Stimulated activated CD4-positive, alpha-beta T cell treated with anti-CD3 and anti-CD28 coated beads, Interleukin-1b, Interleukin-23, amount 100 ng/mL, for 1 hour (primary cell): ENCODE data around the gene FBXL17.
"Not testable (repeated sequence)": the region's sequence is repeated elsewhere in the genome, so short reads cannot be mapped to it uniquely, and the experiment has no call there.

Experiments
- DNase-seq, 2 donors: peaks; one replicate each; pipeline ENCODE4 v3.0.0-alpha.2; 2020; ENCODE audit warnings: low read depth in 2 of 2

Gene FBXL17

DNA sequence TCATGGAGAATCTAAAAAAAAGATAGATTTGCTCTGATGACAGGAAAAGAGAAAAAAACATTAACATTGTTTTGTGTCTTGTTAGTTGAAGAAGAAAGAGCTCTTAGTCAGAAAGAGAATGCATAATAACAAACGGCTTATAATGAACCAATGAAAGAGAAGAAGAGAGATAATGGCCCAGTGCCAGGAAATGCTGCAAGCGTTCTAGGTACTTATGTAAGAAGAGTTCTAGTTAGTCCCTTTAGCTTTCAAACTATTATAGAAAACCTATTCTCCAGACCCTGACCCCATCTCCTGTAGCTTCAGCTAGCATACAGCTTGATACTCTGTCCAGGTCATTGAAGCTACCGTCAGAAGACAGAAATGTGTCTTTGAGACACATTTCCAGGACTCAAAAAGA lies 70.2 kb downstream of the FBXL17 start:
- DNase-seq, result no peak

DNA sequence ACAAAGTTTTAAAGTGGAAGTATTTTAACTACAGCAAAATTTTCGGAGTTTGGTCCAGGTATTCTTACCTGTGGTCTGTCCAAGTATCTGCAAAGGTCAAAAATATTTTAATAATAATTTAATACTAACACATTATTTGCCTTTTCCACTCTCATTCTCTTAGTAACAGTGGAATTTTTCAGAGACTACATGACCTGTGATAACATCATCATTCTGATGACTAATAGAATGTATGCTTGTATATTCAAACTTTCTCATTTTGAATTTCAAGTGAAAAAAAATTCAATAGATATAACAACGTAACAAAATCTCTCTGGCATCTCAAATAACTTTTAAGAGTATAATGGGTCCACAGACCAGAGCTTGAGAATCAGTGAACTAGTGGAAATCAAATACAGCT lies 78.3 kb downstream of the FBXL17 start:
- no peak for DNase-seq

DNA sequence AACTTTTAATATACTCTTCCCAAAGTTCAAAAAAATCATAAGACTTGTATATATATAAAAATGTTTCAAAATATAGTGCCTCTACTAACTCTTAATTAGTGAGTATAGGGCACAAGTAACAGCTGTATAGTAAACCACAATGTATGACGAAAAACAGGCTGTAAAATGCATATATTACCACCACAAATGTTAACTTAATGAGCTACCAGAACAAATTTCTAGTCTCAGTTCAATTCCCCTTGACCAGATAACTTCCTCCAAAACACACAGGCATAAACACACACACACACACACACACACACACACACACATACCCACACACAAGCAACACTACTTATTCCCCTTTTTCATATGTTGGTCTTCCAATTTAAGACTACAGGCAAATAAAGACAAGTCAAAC lies 78.8 kb downstream of the FBXL17 start:
- DNase-seq, result no peak

DNA sequence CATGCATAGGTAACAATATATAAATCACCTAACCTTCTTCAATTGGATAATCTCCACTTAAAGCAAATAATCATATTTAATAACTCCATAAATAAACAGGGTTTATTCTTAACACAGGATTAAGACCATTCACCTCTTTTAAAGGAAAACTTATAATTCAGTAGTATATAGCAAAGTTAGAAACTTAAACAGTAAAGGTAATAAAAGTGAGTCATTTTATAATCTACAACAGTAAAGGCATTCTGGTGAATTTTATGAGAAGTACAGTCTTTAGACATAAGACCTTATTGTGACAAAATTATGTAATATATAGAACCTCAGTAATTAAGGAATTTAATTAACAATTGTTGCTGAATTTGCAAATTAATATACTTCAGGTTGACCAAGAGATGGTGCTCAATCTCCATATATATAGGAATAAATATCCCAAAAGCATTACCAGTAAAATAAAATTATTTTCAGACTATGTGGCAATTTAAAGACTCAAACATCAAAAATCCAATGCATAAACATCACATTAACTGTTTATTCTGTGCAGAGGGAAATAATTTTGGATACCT lies 84.8 kb downstream of the FBXL17 start:
- DNase-seq, result no peak

DNA sequence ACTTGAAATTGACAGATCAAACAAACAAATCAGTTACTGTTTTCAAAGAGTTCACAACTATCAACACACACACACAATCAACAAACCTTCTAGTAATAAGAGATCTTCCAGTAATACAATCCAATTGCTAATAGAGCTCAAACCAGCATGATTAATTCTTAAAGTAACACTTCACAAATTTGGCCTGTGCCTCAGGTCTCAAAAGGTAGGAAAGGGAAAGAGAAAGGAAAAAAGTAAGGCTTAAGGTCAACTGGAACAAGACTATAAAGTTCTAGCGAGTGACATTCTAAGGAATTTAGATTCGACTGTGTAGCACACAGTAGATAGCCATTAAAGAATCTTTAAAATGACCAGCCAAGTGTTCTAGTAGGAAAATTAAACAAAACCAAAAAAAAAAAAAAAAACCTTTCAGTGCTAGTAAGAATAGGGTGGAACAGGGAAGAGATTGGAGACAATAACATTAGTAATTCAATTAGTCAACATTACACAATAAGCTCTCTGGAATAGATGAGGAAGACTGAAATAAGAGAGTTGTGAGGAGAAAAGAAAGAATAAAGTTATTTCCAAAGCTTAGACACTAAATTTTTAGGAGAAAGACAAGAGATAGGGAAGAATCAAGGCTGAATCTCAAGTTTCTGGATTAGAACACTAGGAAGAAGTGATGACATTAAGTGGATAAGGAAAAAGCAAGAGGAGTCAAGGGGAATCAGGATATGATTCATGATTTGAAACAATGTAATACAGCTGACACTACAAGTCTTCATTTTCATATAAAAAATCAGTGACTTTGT lies 86.1 kb downstream of the FBXL17 start:
- DNase-seq, result no peak

DNA sequence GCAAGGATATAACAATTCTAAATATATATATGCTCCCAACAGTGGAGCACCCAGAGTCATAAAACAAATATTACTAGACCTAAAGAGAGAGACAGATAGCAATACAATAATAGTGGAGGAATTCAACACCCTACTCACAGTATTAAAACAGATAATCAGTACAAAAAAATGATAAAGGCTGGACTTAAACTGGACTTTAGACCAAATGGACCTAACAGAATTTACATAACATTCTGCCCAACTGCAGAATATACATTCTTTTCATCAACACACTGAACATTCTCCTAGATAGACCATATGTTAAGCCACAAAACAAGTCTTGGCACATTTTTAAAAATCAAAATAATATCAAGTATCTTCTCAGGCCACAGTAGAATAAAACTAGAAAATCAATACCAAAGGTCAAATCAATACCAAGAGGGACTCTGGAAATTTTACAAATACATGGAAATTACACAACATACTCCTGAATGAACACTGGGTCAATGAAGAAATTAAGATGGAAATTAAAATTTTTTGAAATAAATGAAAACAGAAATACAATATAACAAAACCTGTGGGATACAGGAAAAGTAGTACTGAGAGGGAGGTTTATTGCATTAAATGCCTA lies 100.8 kb downstream of the FBXL17 start:
- no peak for DNase-seq

DNA sequence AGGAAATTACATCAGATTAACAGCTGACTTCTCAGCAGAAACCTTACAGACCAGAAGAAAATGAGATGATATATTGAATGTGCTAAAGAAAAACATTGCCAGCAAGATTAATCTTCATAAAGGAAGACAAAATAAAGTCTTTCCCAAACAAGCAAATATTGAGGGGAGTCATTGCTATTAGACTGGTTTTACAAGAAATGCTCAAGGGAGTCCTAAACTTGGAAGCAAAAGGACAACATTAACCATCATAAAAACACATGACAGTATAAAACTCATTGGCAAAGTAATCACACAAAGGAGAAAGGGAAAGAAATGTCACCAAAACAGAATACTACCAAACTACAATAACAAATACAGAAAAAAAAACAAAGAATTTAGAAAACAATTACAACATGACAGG lies 101.7 kb downstream of the FBXL17 start:
- no peak for DNase-seq

DNA sequence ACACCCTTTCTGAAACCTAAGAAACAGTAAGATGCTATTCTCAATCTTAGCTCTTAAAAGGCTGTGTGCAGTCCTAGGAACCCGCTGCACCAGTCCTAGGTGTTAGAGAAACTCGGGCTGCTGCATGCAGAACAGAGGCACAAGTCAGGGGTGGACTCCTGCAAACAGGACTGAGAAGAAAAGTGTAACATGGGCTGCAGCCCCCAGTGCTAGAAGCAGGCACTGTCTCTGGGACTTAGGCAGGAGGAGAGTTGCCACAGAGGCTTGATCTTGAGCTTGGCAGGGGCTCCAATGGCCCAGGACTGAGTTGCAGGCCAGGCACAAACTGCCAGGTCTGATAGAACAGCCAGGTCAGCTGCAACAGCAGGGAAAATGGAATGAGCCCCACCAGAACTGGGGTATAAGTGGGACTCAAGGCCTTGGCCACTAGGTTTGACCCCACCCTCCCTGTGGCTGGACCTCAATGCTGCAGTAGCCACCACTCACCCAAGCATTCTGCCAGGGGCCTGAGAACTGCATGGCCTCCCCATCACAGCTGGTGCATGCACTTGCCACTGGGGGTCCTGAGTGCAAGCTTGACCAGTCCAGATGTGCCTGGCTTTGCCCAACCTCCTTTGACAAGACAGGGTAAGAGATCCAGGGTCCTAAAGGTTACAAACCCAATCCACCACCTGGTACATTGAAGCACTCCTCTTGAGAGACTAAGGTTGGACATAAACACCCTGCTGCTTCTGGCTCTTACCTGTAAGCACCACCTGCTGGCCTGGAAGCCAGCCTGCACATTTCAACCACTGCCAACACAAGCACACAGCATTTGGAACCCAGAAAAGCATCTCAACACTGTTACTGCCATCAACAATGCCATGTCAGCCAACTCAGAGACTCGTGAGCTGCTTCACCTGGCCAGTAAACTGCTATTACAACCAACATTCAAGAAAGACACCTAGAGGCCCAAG lies 103.3 kb downstream of the FBXL17 start:
- DNase-seq, result no peak

DNA sequence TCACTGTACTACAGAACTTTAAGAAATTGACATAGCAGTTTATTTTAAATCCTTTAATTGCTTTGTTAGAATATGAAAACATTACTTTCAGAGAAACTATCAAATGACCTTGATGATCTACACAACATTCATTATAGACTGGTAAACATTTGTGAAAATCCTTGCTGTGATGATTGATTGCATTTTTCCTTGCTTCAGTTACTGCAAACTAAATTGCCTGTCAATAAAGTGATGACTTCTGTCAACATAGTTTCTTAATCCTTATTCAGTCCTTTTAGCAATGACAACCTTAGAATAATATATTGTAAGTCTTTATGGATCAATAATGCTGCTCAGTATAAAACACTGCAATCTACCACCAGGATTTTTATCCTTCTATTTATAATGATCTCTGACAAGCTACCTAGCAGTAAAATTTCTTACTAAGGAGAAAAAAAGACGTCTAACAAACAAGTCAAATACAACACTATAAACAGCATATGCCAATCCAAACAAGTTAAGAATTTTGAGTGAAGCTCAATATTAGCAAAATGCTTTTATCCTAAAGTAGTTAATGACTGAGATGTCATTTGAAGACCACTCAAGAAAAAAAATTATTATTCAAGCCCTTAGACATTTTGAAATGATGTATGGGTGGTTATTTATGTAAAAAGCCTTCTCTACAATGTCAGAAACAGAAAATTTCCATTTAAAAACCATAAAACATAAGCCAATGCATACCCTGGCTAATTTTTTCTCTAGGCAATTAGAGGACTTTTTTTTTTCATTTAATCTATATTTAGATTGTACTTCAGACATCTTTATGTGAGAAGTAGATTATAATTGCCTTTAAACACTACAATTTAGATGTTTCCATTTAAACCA lies 105.5 kb downstream of the FBXL17 start:
- DNase-seq, result no peak

DNA sequence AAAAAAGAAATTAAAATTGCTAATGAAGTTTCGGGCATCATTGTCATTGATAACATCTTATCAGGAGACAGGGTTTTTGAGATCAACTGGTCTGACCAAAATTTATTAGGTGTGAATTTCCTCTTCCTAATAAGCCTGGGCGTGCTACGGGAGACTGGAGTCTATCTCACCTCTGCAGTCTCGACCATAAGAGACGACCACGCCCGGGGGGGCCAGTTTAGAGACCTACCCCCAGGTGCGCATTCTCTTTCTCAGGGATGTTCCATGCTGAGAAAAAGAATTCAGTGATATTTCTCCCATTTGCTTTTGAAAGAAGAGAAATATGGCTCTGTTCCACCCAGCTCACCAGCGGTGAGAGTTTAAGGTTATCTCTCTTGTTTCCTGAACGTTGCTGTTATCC lies 107.8 kb downstream of the FBXL17 start:
- not testable (repeated sequence) for DNase-seq

DNA sequence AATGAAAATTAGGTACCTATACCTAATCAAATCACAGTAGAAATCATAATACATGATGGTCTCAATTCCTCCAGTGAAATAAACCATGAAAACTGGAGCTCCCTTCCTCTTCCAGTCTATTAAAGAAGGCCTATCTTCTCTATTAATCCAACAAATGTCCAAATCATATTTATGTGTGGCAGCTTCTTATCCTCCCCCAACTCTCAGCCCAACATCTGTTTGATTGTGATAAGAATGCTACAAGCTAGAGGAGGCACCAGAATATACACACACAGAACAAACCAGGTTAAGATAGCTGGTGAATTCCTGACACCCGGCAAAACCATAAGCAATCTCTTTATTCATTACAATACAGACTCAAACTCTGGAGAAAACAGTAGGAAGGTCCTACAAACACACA lies 110.8 kb downstream of the FBXL17 start:
- DNase-seq, result no peak

DNA sequence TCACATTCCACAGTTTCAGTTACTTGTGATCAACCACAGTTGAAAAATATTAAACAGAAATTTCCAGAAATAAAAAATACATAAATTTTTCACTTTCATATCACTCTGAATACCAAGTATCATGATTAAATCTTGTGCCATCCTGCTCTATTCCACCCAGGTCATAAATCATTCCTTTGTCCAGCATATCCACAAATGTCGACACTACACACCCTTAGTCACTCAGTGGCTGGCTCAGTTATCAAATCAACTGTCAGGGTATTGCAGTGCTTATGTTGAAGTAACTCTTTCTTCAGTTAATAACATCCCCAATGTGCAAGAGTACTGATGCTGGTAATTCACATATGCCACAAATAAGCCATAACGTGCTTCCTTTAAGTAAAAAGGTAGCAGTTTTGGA lies 115.7 kb downstream of the FBXL17 start:
- no peak for DNase-seq

DNA sequence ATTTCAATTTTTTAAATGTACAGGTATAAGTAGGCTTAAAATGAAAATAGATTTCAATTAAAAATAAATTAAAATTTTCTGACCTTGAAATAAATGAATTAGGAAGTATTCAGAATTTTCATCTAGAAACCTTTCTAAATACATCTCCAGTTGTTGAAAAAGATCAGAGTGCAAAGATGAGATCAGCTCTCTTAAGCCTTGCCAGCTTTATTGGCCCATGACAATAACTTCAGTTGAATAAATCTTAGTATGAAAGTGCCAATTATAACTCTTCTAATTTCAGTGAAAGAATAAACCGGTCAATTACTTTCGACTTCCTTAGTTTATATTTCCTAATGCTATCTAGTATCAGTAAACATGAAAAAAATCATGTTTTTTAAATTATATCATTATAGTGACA lies 117.4 kb downstream of the FBXL17 start:
- DNase-seq, result no peak

DNA sequence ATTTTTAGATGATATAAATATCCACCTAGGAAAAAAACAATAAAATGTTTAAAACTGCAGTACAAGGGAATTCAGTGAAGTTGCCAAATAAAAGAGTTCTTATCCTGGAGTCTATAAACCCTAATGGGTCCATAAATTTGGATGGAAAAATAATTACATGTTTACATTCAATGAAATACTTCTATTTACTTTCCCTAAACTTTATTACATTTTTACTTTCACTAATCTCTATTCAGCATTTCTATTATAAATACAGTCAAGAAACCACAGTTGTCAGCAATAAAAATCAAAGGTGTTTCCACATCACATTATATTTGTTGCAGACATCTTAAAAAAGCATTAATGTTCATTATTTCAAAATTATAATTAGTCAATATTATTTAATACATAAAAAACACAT lies 118.6 kb downstream of the FBXL17 start:
- no peak for DNase-seq

DNA sequence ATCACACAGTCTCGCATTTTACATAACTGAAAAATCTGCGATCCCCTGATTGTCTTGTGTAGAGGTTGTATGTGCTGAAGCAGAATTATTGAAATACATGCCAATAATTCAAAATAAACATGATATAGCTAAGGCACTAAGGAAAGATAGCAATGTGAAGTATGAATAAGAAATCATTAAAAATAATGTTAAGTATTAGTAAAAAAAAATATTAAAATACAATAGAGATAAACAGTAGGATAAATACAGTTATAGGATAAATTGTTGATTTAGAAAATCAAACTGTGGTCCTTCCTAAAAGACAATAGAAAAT lies 121.1 kb downstream of the FBXL17 start:
- no peak for DNase-seq

DNA sequence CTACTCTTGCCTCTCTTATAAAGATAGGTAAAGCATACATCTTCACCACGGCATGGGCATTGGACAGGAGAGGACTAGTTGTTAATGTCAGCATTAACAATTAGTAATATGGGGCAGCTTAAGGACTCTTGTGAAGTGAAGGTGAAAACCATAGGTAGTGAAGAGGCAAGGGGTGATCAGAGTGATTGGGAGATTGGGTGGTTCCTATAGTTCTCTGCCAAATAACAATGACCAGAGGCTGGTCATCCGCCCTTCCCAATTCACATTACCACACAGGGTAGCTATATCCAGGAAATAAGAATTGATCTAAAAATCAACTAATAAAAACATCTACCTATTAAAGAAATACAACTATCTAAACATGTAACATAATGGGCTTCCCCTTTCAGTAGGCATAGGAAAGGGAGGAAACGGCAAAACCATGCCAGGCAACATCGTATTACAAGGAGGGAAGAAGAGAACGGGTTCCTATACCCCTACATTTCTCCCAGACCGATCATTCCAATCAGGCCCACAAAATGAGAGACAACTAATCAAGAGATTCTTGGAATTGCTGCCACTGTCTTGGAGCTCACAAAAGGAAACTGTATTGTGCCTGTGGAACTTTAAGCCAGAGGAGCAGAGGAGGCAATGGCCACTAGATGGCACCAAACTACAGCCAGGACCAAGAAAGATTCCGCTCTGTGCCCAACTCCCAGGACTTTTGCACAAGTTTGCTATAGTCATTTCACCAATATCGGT lies 121.6 kb downstream of the FBXL17 start:
- DNase-seq, result peak; percentile 29 to 32

DNA sequence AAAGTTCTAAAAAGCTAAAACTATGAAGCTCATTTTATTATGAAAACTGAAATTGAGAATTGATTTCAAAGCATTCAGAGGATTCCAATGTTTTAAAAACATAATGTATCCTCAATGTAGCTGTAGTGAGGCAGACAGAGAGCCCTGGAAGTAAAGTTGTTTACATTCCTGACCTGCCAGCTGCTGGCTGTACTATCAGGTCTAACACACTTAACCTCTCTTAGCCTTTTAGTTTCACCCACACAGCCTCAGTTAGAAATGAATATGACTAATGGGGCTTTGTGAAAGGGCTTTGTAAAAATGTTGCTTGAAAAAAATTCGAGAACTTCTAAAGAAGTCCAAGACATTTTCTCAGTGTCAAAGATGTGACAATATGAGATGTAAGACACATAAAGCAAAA lies 122.6 kb downstream of the FBXL17 start:
- no peak for DNase-seq

DNA sequence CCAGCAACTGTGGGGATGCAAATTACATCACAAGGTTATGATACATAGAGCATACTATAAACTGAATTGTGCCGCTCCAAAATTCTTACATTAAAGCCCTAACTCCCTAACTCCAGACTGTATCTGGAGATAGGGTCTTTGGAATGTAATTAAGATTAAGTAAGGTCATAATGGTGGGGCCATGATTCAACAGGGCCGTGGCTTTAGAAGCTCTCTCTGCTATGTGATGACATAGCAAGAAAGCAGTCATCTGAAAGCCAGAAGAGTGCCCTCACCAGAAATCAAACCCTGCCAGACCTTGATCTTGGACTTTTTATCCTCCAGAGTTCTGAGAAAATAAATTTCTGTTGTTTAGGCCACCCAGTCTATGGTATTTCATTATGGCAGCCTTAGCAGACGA lies 123.9 kb downstream of the FBXL17 start:
- DNase-seq, result no peak

DNA sequence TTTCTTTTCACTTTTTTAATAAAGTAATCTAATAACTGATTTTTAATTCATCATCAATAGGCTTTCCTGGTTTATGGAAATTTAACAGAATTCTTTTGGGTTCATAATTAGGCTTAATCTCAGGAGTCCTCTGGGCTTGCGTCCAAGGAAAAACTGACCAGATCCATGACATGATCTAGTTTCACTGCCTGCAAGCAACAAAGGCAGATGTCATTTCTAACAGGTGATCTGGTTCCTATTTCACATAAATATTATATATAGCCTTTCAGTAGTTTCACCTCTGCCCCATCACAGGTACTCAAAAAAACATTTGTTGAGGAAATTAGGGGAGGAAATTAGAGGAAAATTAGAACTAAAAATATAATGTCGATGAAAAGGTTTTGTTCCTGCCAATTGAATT lies 126.4 kb downstream of the FBXL17 start:
- no peak for DNase-seq

DNA sequence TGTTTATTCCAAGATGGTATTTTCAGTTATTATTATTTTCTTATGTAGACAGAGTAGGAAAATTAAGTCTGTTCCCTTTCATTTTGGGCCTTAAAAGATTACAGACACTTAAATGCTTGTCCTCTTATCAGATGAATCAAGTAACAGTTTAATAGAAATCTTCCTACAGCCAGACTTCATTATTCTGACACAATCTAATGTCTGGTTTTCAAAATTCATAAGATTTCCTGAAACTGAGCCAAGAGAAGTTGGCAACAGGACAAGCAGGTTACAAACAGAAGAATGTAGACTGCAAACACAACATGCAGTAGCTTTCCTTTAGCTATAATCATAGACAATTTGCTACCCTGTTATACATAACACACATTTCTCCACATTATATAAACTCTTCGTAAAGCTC lies 130.5 kb downstream of the FBXL17 start:
- no peak for DNase-seq
